Endodermal cell (in vitro differentiated cells): ENCODE results near the gene PTPN22. TPM values are rescaled to one million over a fixed set of nuclear protein-coding genes. Genes with fewer than 3 reads are reported as not detected.

Experiments
- DNase-seq: peaks from one replicate; pipeline ENCODE4 v3.0.0-alpha.2; 2017
- H3K27ac ChIP-seq: 2 replicates; pipeline ENCODE4 v1.5.1; 2013; ENCODE audit warnings: mild to moderate bottlenecking, low read depth, low read length, moderate library complexity
- H3K27me3 ChIP-seq: 2 replicates; pipeline ENCODE4 v1.6.1; 2013; ENCODE audit warnings: mild to moderate bottlenecking, low read length, moderate library complexity; ENCODE audit not compliant: insufficient read depth, control insufficient read depth, poor library complexity, severe bottlenecking
- H3K36me3 ChIP-seq: 2 replicates; pipeline ENCODE4 v1.7.0; 2013; ENCODE audit warnings: mild to moderate bottlenecking, low read length, moderate library complexity; ENCODE audit not compliant: control insufficient read depth, insufficient read depth
- H3K4me1 ChIP-seq: one replicate; pipeline ENCODE4 v1.7.0; 2013; ENCODE audit warnings: low read length; ENCODE audit not compliant: control insufficient read depth, insufficient read depth
- H3K4me3 ChIP-seq: 2 replicates; pipeline ENCODE4 v1.5.1; 2013; ENCODE audit warnings: mild to moderate bottlenecking, low read length, moderate library complexity
- H3K9ac ChIP-seq: 2 replicates; pipeline ENCODE4 v1.6.1; 2013; ENCODE audit warnings: mild to moderate bottlenecking, low read length, moderate library complexity; ENCODE audit not compliant: poor library complexity, severe bottlenecking; ENCODE audit errors: extremely low read depth
- H3K9me3 ChIP-seq: 2 replicates; pipeline ENCODE4 v1.6.1; 2013; ENCODE audit warnings: mild to moderate bottlenecking, low read length, moderate library complexity; ENCODE audit not compliant: control insufficient read depth
- H3K27ac Mint-ChIP-seq: 2 replicates; pipeline ENCODE4 v1.8.0; 2020; ENCODE audit warnings: mixed read lengths
- H3K27me3 Mint-ChIP-seq: 2 replicates; pipeline ENCODE4 v1.8.0; 2021; ENCODE audit warnings: mild to moderate bottlenecking, mixed read lengths; ENCODE audit not compliant: insufficient read depth
- H3K36me3 Mint-ChIP-seq: 2 replicates; pipeline ENCODE4 v1.8.0; 2020; ENCODE audit warnings: low read depth, mixed read lengths
- H3K4me1 Mint-ChIP-seq: 2 replicates; pipeline ENCODE4 v1.8.0; 2020; ENCODE audit warnings: mixed read lengths
- H3K4me3 Mint-ChIP-seq: 2 replicates; pipeline ENCODE4 v1.8.0; 2020; ENCODE audit warnings: mild to moderate bottlenecking, moderate library complexity, mixed read lengths
- H3K9me3 Mint-ChIP-seq: 2 replicates; pipeline ENCODE4 v1.8.0; 2020; ENCODE audit warnings: mild to moderate bottlenecking, mixed read lengths
- CTCF ChIP-seq: fragments of 200-600 bp; sonication (generic); conservative IDR thresholded peaks from 2 replicates; pipeline ENCODE4 v1.5.0; 2021; ENCODE audit warnings: antibody characterized with exemption, mild to moderate bottlenecking
- WGBS, 2 experiments: methylation state at CpG; one replicate each; pipeline versions ENCODE4 v1.1.5 to v1.1.7; 2013; ENCODE audit warnings: missing lambda C conversion rate in 2 of 2, mixed read lengths in 1 of 2; ENCODE audit not compliant: insufficient coverage in 1 of 2, insufficient read length in 1 of 2; 5-methylcytosine and 5-hydroxymethylcytosine counted together
- total RNA-seq, 2 donors: library from RNA; stranded (reverse); fragmentation: NEBNext Ultra II Directional in 1 of 2; extraction: Animal tissue kit (Norgen Biotek cat#: 25700) in 1 of 2; gene quantifications; 2 replicates in 1 of 2; 3 replicates in 1 of 2; pipeline ENCODE4 v1.2.1, GENCODE V29; 2021

The PTPN22 gene
- total RNA-seq, 2 donors from 2014 or later, result not detected

GRCh38 chr1:113830039-113830438 is 41.5 kb downstream of the PTPN22 start:
- no peak for TF ChIP-seq CTCF
- Mint-ChIP-seq H3K27me3 (peaks cover 7% of the 10 kb centered on the region), H3K27ac (no peak overlapping the region), H3K4me1 (no peaks in the 10 kb centered on the region), H3K9me3 (no peaks in the 10 kb centered on the region), H3K36me3 (no peaks in the 10 kb centered on the region), H3K4me3 (no peak overlapping the region)
- Histone ChIP-seq H3K36me3 (no peaks in the 10 kb centered on the region), H3K9me3 (no peaks in the 10 kb centered on the region), H3K9ac (no peak overlapping the region), H3K4me3 (no peak overlapping the region), H3K27me3 (peaks cover 9% of the 10 kb centered on the region), H3K4me1 (no peaks in the 10 kb centered on the region), H3K27ac (no peak overlapping the region)
- WGBS, 2 experiments, result 92 to 100% methylated on average over 2 to 3 of the region's 3 CpGs
- DNase-seq, result no peak

GRCh38 chr1:113821916-113822315 is 49.6 kb downstream of the PTPN22 start:
- Histone ChIP-seq H3K27me3 (no peaks in the 10 kb centered on the region), H3K27ac (no peak overlapping the region), H3K9me3 (no peaks in the 10 kb centered on the region), H3K4me1 (no peaks in the 10 kb centered on the region), H3K9ac (no peak overlapping the region), H3K4me3 (no peak overlapping the region), H3K36me3 (no peaks in the 10 kb centered on the region)
- Mint-ChIP-seq H3K27me3 (no peaks in the 10 kb centered on the region), H3K27ac (no peak overlapping the region), H3K4me1 (no peaks in the 10 kb centered on the region), H3K9me3 (no peaks in the 10 kb centered on the region), H3K4me3 (no peak overlapping the region), H3K36me3 (no peaks in the 10 kb centered on the region)
- TF ChIP-seq CTCF, result no peak
- WGBS, 2 experiments, result 86% methylated on average over 1 of the region's 1 CpG; no CpG with 5 or more reads in 1 of the 2 experiments
- DNase-seq, result no peak

- Histone ChIP-seq H3K9ac (no peak overlapping the region), H3K27me3 (no peaks in the 10 kb centered on the region), H3K9me3 (no peaks in the 10 kb centered on the region), H3K4me3 (no peak overlapping the region), H3K4me1 (no peaks in the 10 kb centered on the region), H3K36me3 (no peaks in the 10 kb centered on the region), H3K27ac (no peak overlapping the region)
- TF ChIP-seq CTCF, result no peak
- no peak overlapping the region for H3K27ac Mint-ChIP-seq
- H3K4me3 Mint-ChIP-seq, result no peak overlapping the region
- H3K36me3 Mint-ChIP-seq, result no peaks in the 10 kb centered on the region
- 82% methylated on average over 1 of the region's 2 CpGs; no CpG with 5 or more reads in 1 of the 2 experiments for WGBS, 2 experiments
- no peaks in the 10 kb centered on the region for H3K4me1 Mint-ChIP-seq
- no peaks in the 10 kb centered on the region for H3K9me3 Mint-ChIP-seq
- no peaks in the 10 kb centered on the region for H3K27me3 Mint-ChIP-seq
- no peak for DNase-seq
These were observed 52.9 kb downstream of the PTPN22 start for GRCh38 chr1:113818578-113818977.
